ENCODE measurements around the gene NES.
"Not testable (repeated sequence)": the region's sequence is repeated elsewhere in the genome, so short reads cannot be mapped to it uniquely, and the experiment has no call there.

NES gene

DNA sequence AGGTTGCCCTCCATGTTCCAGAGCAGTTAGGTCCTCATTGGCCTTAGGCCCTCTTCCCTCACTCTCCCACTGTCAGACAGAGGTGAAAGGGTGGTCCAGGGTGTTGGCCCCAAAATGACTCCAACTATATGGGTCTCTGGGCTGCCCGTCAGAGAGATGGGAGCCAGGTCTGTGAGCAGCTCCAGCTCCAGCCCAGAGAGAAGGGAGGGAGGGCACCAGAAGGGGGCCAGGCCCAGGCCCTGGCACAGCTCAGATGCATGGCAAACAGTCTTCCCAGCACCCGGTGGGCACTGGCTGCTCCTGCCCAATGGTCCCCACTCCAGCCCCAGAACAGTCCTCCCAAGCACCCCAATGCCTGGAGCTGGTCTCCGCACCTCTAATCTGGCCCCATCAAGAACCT, 33.1 kb downstream of the NES start:
- DNase-seq: no peak

DNA sequence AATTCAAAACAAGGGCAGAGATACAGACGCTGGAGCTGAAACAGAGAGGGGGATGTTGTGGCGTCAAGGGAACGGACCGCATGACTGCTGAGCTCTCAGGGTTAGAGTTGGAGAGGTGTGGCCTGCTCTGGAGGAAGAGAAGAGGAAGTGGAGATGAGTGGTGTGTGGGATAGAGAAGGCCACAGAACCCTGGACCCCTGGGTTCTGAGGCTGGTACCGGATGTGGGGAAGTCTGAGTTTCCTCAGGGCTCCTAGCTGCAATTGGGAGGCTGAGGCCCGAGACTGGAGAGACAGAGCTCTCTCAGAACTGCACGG, 33.5 kb downstream of the NES start:
- peak; percentile 43 for DNase-seq

DNA sequence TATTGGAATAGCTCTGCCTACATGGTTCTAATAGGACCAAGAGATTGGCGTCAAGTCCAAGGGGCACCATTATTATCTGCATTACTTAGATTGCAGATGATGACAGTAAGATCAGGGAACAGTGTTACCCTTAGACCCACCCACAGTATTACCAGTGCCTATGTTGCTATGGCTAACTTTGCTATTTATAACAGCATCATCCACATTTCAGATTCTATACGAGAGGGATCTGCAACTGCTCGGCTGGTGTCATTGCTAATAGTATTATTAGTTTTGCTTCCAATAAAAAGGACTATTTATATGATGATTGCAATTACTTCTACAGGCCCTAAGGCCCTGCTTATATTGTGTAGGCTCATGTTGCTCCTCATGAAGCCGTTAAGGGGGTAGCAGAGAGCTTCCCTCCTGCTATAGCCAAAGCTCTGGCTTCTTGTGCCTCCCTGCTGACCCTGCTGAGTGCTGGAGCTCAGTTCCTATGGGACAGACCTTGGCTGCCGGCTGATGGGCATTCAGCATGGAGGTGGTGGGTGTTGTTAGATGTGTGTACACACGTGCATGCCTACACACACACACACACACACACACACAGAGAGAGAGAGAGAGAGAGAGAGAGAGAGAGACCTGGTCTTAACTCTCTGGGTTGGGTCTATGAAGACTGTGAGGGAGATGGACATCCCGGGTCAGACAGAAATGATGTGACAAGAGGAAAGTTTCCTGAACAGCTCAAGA, 34.0 kb downstream of the NES start:
- DNase-seq: no peak

DNA sequence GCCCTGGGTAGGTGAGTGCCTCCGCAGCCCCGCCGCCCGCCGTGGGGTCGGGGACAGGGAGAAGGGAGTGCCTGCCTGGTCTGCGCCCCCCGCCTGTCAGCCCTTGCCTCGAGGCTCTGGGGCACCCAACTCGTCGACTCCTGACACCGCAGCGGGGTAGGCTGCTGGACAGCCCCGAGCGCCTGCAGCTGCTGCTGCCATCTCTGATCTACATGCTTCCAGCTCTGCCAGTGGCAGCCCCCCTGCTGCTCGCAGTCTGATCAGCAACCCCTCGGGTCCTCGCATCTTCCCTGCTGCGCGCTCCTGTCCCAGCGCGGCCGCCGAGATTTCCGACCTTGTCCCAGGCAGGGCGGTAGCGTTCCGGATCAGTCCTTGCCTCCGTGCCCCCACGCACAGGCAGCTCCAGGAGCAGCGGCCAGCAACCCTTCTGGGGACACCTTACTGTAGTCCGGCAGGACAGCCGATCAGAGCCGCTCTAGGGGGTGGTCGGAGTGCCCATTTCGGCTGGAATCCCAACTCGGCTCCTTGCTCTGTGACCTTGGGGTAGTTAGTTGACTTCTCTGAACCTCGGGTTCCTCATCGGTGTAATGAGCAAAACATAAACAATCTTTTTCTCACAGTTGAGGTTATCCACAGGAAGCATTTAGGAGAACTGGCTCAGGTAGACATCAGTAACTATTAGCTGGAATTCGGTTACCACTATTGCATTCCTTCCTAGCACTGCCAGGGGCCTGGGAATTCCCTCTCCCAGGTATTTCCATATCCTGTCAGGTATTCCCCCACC, 34.8 kb downstream of the NES start:
- DNase-seq: no peak

DNA sequence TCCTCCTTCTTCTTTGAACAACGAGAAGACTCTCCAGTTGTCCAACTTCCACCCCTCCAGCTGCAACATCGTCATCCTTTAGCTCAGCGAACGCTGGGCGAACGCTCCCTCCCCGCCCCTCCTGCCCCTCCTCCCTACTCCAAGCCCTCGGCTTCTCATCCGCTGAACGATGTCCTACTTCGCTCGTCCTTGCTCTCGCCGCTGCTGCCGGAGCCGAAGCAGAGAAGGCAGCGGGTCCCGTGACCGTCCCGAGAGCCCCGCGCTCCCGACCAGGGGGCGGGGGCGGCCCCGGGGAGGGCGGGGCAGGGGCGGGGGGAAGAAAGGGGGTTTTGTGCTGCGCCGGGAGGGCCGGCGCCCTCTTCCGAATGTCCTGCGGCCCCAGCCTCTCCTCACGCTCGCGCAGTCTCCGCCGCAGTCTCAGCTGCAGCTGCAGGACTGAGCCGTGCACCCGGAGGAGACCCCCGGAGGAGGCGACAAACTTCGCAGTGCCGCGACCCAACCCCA, 35.4 kb downstream of the NES start, which contains the start of gene BCAN:
Gene BCAN (plus strand): TSS at position 357 of the 504 bp plus-strand sequence. CDS start 3,938 bp downstream, outside the sequence.
- DNase-seq: peak; percentile 32

DNA sequence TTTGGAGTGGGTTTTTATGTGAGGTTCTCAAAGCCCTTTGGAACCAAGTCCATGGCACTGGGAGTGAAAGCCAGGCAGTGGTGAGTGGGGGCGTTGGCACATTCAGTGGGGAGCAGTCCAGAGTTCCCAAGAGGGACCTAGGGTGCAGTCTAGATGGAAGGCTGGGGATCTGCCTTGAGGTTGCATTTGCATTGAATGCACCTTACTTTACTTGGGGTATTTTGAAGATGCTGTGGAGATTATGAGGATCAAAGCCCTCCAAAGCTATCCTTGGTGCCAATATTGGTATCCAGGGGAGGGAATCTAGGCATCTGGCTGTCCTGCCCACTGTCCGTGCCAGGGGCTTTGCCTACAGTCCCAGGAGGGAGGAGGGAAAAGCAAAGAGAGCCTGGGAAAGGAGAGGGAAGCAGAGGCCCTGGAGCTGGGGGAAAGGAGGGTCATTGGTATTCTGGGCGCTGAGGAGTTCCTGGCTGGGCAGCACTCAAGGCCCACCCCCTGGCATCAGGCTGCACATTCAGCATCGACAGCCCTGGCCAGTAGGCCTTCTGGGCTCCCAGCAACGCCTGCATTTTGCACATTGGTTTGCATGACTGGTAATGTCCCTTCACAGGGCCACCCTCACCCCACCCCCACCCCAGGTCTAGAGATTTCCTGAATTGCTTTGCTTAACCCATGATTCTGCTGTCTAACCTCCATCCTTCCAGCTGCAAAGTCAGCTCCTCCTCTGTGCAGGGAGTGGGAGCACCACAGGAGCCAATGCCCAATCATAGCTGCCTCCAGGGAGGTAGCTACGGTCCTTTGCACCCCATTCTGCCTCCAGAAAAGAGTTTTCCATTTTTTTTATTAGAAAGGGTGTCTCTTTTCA, 36.1 kb downstream of the NES start:
- DNase-seq: no peak

DNA sequence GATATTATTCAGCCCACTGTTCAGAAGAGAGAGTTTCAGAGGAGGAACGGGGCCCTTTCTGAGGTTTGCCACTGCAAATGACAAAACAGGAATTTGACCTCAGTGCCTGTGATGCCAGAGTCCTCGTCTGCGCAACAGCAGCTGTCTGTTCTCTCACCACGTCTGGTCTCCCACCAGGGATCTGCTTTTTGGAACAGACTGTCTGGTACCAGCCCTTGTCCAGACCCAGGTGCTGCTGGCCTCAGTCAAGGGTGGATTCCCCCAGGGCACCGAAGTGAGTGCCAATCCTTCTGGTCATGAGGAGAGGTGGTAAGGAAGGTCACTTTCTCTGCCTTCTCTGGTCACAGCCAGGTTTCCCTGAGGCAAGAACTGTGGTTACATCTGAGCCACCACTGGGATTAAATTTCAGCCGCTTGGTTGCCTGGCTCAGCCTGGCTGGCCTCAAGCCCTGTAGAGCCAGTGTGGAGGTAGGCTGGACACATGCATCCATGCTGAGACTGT, 37.6 kb downstream of the NES start:
- no peak for DNase-seq

DNA sequence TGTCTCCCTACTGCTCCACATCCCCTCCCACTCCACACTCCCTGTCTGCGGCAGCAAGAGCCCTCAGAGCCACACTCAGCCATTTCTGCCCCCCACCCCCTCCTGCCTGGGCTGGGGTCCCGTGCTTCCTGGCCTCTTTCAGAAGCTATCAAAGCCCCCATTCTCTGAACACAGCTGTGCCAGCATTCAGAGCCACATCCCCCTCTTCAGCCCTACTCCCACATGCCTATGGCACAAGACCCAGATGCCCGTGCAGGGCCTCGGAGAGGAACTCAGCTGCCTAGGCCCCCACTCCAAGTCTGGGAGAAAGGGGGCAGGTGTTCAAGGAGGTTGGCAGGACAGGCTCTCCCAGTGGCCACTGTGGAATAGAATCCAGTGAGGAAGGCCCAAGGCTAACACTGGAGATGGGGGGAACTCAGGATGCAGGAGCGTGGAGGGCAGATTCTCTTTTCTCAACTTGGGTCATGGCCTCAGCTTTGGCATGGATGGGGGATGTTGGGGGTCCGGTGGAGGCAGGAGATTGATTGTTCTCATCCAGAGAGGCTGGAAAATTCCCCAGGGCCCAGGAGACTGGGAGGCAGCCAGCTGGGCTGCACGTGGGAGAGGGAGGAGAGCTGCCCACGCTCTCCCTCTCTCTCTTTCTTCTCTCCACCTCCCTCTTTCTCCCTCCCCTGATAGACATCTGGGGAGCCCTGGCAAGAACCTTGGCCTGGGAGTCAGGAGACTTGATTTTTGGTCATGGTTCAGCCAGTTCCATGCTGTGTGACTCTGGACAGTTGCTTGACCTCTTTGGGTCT, 38.8 kb downstream of the NES start:
- no peak for DNase-seq

DNA sequence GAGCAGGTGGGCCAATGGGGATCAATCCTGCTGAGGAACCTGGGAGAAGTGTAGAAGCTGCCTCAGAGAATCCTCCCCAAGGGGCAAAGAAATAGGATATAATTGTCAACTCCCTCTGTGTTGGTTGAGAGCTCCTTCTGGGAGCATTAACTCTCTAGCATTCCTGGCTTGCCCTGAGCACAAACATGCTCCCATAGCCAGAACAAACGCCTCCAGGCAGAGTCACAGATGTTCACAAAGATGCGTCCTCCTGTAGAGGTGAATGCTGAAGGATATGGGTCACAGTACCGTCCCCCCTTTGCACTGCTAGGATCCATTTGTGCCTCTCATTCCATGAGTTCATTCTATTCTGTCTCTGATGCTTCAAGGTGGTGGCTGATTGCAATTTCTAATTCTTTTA, 44.9 kb downstream of the NES start:
- DNase-seq: no peak

DNA sequence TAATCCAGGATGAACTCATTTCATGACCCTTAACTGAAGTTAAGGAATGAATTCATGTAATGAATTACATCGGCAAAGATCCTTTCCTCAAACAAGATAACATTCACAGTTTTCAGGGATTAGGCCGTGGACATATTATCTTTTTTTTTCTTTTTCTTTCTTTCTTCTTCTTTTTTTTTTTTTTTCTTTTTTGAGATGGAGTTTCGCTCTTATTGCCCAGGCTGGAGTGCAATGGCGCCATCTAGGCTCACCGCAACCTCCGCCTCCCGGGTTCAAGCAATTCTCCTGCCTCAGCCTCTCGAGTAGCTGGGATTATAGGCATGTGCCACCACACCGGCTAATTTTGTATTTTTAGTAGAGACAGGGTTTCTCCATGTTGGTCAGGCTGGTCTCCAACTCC, 46.1 kb downstream of the NES start:
- DNase-seq: not testable (repeated sequence)

DNA sequence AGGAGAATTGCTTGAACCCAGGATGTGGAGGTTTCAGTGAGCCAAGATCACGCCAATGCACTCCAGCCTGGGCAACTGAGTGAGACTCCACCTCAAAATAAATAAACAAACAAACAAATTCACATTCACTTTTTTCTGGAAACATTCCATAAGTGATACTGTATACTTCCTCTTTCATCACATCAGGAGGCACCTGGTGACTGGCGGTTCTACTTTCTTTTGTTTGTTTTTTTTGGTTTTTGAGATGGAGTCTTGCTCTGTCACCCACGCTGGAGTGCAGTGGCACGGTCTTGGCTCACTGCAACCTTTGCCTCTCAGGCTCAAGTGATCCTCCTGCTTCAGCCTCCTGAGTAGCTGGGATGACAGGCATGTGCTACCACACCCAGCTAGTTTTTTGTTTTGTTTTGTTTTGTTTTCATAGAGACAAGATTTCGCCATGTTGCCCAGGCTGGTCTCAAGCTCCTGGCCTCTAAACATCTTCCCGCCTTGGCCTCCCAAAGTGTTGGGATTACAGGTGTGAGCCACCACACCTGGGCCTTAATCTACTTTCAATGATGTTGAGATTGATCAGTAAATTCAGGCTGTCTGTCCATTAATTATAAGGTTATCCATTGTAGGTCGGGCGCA, 47.3 kb downstream of the NES start:
- DNase-seq: no peak

DNA sequence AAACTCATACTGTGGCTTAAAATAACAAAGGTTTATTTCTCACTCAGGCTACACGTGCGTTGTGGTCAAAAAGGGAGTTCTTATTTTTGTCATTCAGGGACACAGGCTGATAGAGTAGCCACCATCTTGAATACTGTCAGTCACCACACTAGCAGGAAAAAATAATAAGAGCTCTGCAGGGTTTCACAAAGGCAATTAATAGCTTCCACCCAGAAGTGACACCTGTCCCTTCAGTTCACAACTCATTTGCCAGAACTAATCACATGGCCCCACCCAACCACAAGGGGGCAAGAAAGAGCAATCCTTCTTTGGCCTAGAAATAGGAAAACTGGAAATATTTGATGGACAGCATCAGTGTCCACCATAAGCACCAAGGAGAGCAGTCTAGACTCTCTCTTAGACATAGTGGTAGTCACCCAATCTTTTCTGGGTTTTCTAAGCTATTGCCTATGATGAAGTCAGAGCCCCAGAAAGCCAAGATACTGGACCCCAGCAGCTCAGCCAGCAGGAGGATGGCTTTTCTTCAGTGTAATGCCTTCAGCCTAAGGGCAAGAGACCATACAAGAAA, 49.8 kb downstream of the NES start:
- peak; percentile 43 for DNase-seq

DNA sequence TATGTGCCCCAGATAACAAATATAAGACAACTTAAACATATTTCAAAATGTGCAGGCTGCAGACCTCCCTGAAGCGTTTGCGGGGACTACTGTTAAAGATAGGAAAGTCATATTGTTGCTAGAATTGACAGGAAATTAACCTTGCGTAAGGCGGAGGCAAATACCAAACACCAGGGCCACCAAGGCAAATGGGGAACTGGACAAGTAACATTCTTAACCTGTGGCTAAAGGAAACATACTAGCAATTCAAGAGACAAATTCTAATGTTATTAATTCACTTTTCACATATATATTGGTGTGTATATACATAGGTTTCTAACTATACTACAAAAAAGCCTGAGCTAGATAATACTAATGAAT, 51.1 kb downstream of the NES start:
- no peak for DNase-seq

DNA sequence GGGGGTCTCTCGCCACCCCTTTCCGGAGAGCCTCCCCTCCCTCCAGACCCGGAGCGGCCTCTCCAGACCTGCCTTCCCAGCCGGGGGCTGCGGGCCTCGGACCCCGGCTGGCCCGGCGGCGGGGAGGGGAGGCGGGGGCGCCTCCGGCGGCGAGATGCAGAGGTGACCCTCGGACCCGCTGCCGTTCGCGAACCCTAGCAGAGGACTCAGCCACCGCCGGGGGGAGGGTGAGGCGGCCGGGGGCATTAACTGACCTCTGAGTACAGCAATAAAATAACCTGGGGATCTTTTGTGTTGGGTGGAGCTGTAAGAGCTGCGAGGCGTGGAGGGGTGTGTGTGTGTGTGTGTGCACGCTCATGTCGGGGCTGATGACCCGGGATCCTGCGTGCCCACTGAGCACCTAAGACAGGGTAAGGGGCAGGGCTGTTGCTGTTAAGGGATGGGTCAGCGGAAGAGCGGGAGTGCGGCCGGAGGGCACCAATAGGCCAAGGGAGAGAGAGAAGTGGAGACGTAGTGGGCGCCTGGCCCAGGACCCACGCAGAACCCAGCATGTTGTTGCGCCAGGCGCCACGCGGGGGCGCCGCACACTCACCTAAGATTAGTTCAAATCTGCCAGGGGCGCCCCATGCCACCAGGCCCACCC, 51.6 kb downstream of the NES start:
- DNase-seq: peak; percentile 77

DNA sequence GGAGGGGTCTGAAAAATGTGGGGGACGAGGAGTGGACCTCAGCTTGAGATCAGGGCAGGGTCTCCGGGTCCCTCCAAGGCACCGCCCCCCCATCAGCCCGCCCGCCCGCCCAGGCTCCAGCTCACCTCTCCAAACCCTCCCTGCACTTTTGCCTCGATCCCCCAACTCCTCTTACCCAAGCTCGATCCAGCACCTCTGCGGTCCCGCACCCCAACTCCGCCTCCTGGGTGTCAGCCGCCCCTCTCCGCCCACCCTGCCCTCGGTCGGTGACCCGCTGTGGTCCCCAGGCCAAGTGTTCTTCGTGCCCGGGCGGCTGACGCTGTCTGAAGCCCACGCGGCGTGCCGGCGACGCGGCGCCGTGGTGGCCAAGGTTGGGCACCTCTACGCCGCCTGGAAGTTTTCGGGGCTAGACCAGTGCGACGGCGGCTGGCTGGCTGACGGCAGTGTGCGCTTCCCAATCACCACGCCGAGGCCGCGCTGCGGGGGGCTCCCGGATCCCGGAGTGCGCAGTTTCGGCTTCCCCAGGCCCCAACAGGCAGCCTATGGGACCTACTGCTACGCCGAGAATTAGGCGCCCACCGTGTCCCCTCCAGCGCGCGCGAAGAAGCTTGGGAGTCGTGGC, 52.3 kb downstream of the NES start:
- no peak for DNase-seq

DNA sequence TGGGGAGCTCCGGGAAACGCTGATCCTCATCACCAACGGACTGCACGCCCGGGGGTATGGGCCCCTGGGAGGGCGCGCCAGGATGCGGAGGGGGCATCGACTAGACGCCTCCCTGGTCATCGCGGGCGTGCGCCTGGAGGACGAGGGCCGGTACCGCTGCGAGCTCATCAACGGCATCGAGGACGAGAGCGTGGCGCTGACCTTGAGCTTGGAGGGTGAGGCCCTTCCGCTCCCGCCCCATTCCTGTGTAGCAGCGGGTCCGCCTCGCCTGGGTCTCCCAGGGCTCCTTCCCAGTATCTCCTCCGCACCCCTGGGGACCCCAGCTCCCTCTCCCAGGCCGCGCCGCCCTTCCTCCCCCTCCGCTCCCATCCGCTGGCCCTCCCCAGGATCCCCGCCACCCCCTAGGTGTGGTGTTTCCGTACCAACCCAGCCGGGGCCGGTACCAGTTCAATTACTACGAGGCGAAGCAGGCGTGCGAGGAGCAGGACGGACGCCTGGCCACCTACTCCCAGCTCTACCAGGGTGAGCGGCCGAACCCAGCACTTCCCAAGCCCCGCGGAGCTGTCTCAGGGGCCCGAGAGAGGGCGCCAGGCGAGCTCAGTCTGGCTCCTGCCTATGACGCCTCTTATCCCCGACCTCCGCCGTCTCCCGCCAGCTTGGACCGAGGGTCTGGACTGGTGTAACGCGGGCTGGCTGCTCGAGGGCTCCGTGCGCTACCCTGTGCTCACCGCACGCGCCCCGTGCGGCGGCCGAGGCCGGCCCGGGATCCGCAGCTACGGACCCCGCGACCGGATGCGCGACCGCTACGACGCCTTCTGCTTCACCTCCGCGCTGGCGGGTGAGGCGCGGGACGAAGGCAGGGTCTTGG, 53.0 kb downstream of the NES start:
- DNase-seq: peak; percentile 61

DNA sequence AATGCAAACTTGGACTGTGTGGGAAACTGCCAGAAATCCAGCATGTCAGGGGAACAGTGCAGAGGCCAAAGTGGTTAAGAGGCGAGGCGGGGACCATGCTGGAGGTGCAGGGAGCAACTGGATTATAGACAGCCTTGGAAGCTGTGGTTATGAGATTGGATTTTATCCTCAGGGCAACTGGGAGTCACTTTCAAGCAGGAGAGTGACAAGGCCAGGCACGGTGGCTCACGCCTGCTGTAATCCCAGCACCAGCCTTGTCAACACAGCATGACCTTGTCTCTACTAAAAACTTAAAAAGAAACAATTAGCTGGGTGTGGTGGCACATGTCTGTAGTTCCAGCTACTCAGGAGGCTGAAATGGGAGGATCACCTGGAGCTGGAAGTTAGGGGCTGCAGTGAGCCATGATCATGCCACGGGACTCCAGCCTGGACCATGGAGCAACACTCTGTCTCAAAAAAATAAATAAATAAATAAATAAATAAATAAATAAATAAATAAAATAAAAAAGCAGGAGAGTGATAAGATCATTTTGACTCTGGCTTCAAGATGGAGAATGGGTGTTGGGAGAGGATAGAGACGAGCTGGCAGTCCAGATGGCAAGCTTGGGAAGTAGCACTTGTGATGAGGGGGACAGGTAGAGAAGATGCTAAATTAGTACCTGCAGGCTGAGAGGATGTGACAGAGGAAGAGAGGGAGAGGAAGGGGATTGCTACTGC, 54.5 kb downstream of the NES start:
- no peak for DNase-seq

DNA sequence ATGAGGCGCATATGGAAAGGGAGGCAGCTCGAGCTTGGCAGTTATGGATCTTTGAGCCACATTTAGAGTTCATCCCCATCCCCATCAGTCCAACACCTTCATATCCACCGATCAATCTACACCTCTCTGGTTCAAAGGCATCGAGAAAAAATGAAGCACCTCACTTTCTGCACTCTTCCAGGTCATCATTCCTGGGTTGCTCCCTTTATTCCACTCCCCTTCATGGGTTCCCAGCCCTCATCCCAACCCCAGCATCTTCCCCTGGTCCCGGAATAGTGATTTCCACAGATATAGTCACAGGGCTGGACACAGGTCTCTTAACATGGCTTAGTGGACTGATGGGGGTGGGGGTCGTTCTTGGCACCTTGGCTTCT, 57.6 kb downstream of the NES start:
- no peak for DNase-seq

Data from activated CD4-positive, alpha-beta T cell treated with anti-CD3 and anti-CD28 coated beads for 48 hours (primary cell).